ENCODE results near the gene MYL4. TPM values are rescaled to one million over a fixed set of nuclear protein-coding genes. Genes with fewer than 3 reads are reported as not detected.

Gene MYL4
- total and polyA plus RNA-seq, 2 donors (not counting 3 experiments of a cell fraction or from before 2014, with no cell fraction given), result 2.0 to 2.1 TPM

DNA sequence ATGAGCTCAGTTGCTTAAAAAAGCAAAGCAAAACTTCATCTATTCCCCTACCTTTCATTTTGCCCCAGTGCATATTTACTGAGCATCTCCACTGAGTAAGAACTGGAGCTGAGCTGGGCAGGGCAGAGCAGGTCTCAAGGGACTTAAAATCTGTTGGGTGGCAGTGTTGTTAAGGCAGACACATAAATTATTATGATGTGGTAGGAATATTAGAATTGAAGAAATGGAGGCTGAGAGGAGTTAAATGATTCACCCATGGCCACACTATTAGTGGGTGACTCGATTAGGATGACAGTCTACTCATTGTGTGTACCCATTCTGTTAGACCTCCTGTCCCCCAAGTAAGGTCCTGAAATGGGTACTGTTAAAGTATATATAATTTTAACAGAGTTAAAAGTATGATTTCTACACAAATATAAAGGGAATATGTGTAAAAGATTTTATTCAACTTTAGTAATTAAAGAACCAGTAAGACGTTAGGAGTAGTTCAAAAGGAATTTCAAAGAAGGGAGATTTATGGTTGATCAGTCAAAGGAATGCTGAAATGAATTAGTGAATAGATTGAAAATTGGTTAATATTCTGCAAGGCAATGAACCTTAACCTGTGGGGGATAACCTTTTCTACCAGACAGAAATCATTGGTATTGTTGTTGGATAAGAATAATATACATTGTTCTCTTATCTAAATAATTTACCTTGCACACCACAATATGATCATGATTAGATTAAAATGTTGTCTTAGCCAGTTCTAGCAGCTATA, 62.0 kb downstream of the MYL4 start:
- no peak overlapping the region for H3K9ac ChIP-seq (replicated peaks; ENCODE audit: extremely low read depth, insufficient read depth, low read length)
- CTCF ChIA-PET, result no interaction called here
- FAIRE-seq (no peak), DNase-seq (ENCODE audit: low read depth, low spot score) (no peak)
- H3K36me3 ChIP-seq (ENCODE audit: control insufficient read depth in 2 of 2, extremely low read depth in 1 of 2, insufficient read depth in 2 of 2, low read length in 2 of 2), result no peaks in the 10 kb centered on the region
- TF ChIP-seq FOS (IDR thresholded peaks at IDR 0.05; ENCODE audit: borderline replicate concordance, insufficient read depth, low read length) (no peak), GATA2 (IDR thresholded peaks at IDR 0.05; ENCODE audit: insufficient read depth, insufficient read length, low read depth, low read length) (no peak), POLR2AphosphoS5 (IDR thresholded peaks at IDR 0.05; ENCODE audit: insufficient read depth, low read depth, low read length) (no peak), POLR2A (IDR thresholded peaks at IDR 0.05; ENCODE audit: low read depth, low read length) (no peak), JUN (IDR thresholded peaks at IDR 0.05; ENCODE audit: borderline replicate concordance, insufficient read depth, insufficient read length, low read depth) (no peak), MYC (IDR thresholded peaks at IDR 0.05; ENCODE audit: low read depth, low read length) (no peak), EZH2 (IDR thresholded peaks at IDR 0.05; ENCODE audit: borderline replicate concordance, low read depth, low read length, severe bottlenecking) (no peak)
- TF ChIP-seq, protein P1, sequence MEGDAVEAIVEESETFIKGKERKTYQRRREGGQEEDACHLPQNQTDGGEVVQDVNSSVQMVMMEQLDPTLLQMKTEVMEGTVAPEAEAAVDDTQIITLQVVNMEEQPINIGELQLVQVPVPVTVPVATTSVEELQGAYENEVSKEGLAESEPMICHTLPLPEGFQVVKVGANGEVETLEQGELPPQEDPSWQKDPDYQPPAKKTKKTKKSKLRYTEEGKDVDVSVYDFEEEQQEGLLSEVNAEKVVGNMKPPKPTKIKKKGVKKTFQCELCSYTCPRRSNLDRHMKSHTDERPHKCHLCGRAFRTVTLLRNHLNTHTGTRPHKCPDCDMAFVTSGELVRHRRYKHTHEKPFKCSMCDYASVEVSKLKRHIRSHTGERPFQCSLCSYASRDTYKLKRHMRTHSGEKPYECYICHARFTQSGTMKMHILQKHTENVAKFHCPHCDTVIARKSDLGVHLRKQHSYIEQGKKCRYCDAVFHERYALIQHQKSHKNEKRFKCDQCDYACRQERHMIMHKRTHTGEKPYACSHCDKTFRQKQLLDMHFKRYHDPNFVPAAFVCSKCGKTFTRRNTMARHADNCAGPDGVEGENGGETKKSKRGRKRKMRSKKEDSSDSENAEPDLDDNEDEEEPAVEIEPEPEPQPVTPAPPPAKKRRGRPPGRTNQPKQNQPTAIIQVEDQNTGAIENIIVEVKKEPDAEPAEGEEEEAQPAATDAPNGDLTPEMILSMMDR (IDR thresholded peaks at IDR 0.05; ENCODE audit: extremely low read depth in 1 of 2, insufficient read depth in 1 of 2, low read depth in 1 of 2, low read length in 2 of 2), result no peak
- no peak overlapping the region for H3K4me3 ChIP-seq (replicated peaks in 1 of 3; ENCODE audit: insufficient read depth in 1 of 3, low read depth in 1 of 3, low read length in 3 of 3)
- H3K79me2 ChIP-seq (ENCODE audit: control insufficient read depth, insufficient read depth, low read length), result peaks cover 2% of the 10 kb centered on the region
- H3K27ac ChIP-seq (ENCODE audit: insufficient read depth, low read depth, low read length), result no peak overlapping the region
- POLR2A ChIA-PET, result no interaction called here
- no peaks in the 10 kb centered on the region for H3K9me1 ChIP-seq (replicated peaks; ENCODE audit: control insufficient read depth, extremely low read depth, insufficient read depth, low read length)
- dilution Hi-C loops (cut with MboI; ENCODE audit: extremely low pct_ligation_motif_present, low sequenced_read_pairs) (no loop called here), intact Hi-C loops (cut with micrococcal nuclease) (no loop called here)
- BruUV-seq (replicated peaks), result no TSS peak
- H3K27me3 ChIP-seq (ENCODE audit: control insufficient read depth in 2 of 2, insufficient read depth in 2 of 2, low read length in 2 of 2), result no peaks in the 10 kb centered on the region
- H2AFZ ChIP-seq (ENCODE audit: low read depth, low read length), result no peak overlapping the region
- no peaks in the 10 kb centered on the region for H4K20me1 ChIP-seq (replicated peaks; ENCODE audit: control insufficient read depth, extremely low read depth, insufficient read depth, low read length)
- no peak overlapping the region for H3K4me2 ChIP-seq (ENCODE audit: insufficient read depth, low read length)
- H3K9me3 ChIP-seq (replicated peaks; ENCODE audit: control insufficient read depth, insufficient read depth, low read length), result no peaks in the 10 kb centered on the region
- peaks cover 14% of the 10 kb centered on the region for H3K4me1 ChIP-seq (ENCODE audit: control insufficient read depth, extremely low read depth, insufficient read depth, low read length)

All from endothelial cell of umbilical vein (primary cell).